Measurements from ENCODE around the gene EBP.

EBP gene

DNA sequence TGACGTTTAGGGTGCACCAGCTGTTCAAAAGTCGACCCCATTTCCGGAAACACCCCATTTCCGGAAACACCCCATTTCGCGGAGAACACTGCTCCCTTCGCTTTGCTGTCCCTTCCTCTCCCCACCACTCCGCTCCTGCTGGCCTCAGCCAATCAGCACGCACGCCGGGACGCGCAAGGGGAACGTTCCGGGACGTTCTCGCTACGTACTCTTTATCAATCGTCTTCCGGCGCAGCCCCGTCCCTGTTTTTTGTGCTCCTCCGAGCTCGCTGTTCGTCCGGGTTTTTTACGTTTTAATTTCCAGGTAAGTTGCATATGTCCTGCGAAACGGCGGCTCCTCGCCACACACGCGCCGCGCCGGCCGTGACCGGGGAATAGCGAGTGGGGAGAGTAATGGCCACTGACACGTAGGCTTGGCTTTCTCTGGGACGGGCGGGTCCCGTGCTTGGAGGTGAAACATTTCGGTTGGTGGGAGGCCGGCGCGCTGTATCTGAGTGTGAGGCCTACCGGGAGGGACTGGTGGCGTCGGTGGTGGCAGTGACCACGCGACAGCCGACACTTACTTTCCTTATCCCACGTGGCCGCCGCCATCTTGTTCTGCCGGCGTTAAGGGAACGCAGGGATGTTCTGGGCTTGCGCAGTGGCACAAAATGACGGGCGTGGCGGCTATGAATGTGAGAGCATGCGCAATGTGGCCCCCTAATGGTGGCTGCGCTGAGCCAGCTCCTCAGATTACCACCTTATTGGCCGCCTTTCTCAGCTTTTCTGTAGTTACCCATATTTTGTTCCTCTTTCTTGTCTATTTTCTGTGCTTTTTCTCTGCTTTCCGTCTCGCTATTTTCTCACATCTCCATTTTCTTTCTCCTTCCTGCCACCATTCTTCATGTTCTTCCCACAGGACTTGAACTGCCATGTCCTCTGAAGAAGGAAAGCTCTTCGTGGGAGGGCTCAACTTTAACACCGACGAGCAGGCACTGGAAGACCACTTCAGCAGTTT is 53.0 kb downstream of the EBP start, which contains the start of gene RBM3:
TSS of gene RBM3 (plus strand) at position 215 of the 997 bp plus-strand sequence. CDS start at position 912, 697 bp downstream.
- peak; percentile 66 to 87 for DNase-seq (ENCODE audit: low read depth in 2 of 2, low spot score in 1 of 2)

DNA sequence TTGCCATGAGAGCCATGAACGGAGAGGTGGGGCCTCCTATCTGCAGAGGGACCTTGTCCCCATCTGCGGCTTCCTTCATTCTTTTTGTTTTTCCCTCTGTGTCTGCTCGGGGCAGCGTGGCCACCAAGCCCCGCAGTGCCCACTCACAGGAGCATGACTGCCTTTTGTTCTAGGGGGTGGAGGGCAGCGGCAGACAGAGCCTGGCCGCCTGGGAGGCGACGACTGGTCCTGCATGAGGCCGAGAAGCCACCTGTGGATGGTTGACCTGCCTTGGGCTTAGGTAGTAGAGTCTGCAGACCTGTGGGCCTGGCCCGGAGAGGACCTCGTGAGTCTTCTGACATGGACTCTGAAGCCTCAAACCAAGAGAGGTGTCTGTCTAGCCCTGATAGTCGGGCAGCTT is 54.0 kb downstream of the EBP start:
- no peak for DNase-seq (ENCODE audit: low read depth in 2 of 2, low spot score in 1 of 2)

DNA sequence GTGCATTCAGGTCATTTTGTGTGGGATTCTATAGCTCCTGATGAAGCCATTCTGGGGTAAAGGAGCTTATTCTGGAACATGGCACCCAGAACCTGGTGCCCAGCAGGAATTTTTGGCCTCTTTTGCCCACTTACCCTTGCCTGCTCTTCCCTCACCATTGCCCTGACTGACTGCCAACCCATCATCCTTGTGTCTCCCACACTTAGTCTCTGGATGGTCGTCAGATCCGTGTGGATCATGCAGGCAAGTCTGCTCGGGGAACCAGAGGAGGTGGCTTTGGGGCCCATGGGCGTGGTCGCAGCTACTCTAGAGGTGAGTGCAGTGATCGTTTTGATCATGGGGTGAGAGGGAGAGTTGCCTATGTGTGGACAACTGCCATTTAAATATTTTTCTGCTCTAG is 54.5 kb downstream of the EBP start:
- DNase-seq (ENCODE audit: low read depth in 2 of 2, low spot score in 1 of 2): no peak

Measured in stimulated activated CD8-positive, alpha-beta memory T cell treated with anti-CD3 and anti-CD28 coated beads, Interleukin-4, amount 100 ng/mL, for 1 hour (primary cell).